LNCAP (cell line): ENCODE data around the gene PLA2R1.

ENCODE experiments used
- CTCF ChIP-seq: fragments of 450-650 bp; IDR thresholded peaks from 2 replicates; pipeline ENCODE4 v1.5.1; 2017; ENCODE audit warnings: mild to moderate bottlenecking

PLA2R1 gene

DNA sequence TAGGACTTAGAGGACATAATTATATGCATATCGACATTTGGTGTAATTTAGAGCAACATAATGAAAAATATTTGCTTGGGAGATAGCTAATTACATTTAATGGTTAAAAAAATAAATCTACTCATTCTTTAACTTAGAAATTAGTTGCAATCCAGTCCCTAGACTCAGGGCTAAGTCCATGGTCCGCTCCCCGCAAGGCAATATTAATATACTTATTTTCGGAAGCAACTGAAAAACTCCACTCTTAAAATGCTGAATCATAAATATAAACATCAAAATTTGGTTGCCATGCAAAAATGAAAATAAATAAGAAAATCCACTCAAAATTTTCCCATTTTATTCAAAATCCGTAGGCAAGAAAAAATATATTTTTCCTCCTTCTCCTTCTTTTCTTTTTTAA is 164.7 kb downstream of the PLA2R1 start:
- TF ChIP-seq CTCF: no peak

- no peak for TF ChIP-seq CTCF
Measured at GRCh38 chr2:159897081-159897480, 165.3 kb downstream of the PLA2R1 start.

DNA sequence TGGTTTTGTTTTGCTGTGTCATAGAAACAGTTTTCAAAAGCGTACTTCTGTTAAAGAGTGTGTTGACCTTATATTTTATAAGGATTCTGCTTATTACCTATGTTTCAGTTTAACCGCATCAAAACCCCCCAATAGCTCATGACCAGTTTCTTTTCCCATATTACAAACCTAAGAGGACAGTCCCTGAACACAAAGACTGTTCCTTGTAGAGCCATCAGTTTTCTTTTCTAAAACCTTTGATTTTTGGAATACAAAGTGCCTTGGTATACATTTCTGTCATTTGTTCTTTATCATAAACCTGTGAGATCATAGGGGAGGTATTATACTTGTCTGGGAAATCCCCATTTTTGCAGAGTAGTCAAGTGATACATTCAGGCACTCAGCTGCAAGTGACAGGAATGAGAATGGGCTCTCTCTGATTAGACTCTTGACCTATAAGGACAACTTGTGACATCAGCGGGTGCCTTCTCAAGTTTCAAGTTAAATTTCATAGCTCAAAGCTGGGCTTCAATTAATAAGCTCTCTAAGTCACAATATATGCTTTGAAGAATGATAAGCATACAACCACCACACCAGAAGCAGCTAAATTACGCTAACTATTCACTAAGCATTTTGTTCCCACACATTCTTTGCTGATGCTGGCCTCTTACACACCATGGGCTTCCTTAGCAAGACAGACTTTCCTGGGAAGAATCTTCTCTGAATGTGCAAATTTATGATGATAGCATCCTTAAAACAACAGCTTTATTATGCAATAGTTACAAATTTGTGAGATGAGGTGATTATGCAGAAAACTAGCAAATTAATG is 167.0 kb downstream of the PLA2R1 start:
- no peak for TF ChIP-seq CTCF

DNA sequence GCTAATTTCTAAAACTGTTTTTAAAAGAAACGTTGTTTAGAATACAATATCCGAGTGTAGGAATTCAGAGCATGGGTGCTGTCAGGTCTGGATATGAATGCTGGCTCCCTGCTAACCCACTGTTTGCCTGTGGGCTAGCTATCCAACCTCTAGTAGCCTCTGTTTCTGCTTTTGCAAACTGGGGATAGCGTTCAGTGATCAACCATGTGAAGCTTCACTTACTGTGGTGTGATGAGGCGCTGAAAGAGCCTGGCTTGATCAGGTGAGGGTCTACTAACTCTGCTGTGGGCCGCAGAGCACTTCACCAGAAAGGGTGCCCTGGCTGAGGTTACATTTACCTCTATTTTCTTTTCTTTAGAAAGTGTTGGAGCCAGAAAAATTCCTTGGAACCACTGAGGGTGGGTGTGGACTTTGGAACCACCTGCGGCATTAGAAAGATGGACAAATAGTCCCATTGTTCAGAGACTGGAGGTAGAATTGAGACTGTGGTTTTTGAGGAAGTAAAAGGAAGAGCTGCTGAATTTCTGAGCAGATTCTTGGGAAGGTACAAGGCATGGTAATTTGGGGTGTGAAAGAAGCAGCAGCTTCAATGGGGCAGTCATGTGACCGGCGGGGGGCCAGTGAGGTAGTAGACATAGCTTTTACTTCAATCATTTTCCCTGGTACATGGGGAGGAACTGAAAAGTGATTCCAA is 168.1 kb downstream of the PLA2R1 start:
- no peak for TF ChIP-seq CTCF

- TF ChIP-seq CTCF: no peak
Measured at GRCh38 chr2:159892990-159893810, 169.2 kb downstream of the PLA2R1 start.

- TF ChIP-seq CTCF: no peak
Measured at GRCh38 chr2:159891917-159892730, 170.3 kb downstream of the PLA2R1 start.

- no peak for TF ChIP-seq CTCF
Measured at GRCh38 chr2:159891267-159891588, 171.2 kb downstream of the PLA2R1 start.
